Hematopoietic multipotent progenitor cell treated with erythropoietin and hydrocortisone succinate and interleukin-3 and kit ligand, for 15 days (in vitro differentiated cells): ENCODE data around the gene SSH3.
"Not testable (repeated sequence)": the region's sequence is repeated elsewhere in the genome, so short reads cannot be mapped to it uniquely, and the experiment has no call there.

ENCODE experiments used
- DNase-seq: peaks from one replicate; pipeline ENCODE4 v3.0.0-alpha.2; 2015; ENCODE audit warnings: low spot score

SSH3 gene

GRCh38 chr11:67312187-67313021 lies 9.1 kb downstream of the SSH3 start:
- peak; percentile 14 for DNase-seq

DNA sequence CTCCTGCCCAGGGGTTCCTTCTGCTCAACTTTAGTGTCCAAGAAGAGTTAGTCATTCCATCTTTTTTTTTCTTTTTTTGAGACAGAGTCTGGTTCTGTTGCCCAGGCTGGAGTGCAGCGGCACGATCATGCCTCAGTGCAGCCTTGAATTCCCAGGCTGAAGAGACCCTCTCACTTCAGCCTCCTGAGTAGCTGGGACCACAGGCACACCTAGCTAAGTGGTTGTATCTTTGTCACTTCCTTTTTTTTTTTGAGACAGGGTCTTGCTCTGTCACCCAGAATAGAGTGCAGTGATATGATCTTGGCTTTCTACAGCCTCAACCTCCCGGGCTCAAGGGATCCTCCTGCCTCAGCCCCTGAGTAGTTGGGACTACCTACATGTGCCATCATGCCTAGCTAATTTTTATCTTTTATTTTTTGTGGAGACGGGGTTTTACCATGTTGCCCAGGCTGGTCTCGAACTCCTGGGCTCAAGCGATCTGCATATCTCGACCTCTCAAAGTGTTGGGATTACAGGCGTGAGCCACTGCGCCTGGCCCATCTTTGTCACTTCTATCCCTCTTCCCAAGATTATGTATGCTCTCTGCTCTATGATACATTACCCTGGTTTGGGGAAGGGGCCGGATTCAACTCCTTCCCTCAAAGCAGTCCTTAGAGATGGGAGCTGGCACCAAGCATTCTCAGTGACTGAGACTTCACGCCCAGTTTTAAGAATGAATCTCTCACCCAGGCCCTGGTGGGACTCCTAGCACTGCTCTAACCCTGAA lies 10.0 kb downstream of the SSH3 start:
- DNase-seq = no peak

DNA sequence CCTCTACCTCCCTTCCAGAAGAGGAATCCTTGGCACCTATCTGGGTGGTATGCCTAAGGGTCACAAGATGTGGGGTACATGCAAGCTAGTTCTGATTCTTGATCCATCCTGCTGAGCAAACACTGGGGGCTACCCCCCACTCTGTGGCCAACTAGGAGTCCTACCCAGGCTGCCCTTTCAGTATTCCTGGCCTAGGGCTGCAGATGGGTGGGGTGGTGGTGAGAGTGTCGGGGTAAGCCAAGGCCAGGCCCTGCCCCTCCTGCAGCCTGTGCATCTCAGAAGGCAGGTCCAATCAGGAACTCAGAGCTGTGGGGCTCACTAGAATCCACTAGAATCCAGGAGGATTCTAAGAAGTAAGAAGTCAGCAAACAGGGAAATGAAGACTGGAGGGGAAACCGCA lies 10.9 kb downstream of the SSH3 start:
- no peak for DNase-seq

GRCh38 chr11:67315325-67315909 lies 12.1 kb downstream of the SSH3 start:
- DNase-seq = no peak

- DNase-seq = no peak
These were observed 13.5 kb downstream of the SSH3 start for GRCh38 chr11:67316882-67317204.

- DNase-seq = peak; percentile 99
These were observed 14.0 kb downstream of the SSH3 start for GRCh38 chr11:67317205-67317887.

DNA sequence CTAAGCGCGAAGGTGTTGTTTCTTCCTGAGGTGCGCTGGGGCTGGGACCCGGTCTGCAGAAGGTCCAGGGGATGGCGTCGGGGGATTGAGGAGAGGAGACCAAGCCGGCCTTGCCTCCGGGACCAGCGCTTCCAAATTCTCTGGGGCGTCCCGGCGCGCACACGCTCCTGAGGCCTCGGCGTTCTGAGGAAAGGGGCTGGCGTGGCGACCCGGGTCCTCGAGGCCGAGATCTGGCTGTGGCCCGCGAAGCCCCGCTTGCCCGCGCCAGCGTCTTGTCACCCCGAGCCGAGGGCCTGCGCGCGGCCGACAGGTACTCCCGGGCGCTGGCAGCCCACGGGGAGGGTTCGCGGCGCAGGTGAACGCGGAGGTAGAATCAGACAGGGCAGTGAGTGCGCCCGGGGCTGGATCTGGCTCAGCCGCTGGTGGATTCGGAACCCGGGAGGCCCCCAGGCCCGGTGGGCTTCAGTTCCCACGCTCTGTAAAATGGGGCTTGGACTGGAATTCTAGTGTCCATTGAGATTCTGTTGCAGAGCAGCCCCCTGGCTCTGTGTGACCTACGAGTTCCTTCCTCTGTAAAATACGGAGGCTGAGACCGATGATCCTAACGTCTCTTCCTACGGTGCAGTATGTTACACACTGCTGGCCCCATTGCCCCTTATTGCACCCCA lies 14.7 kb downstream of the SSH3 start:
- DNase-seq = no peak

- not testable (repeated sequence) for DNase-seq
These were observed 15.5 kb downstream of the SSH3 start for GRCh38 chr11:67318876-67319275.

DNA sequence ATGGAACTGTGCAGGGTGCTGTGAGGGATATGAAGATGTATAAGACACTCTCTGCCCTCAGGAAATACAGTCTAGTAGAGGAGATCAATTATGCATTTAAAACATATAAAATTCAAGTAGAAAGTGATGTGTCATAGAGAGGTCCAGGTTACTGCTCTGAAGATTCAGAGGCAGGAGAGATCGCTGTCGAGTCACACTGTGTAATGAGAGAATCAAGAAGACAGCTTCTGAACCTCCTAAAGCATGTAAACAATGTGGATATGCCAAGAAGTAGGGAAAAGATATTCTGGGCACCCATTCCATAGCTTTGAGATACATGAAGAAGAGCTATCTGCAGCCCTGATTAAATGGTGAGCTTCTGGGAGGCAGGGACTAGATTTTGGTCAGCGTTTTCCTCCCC lies 16.7 kb downstream of the SSH3 start:
- DNase-seq = no peak

GRCh38 chr11:67320691-67321090 lies 17.4 kb downstream of the SSH3 start:
- DNase-seq = no peak

GRCh38 chr11:67321313-67321871 lies 18.1 kb downstream of the SSH3 start:
- DNase-seq = no peak

GRCh38 chr11:67322049-67322448 lies 18.7 kb downstream of the SSH3 start:
- no peak for DNase-seq

DNA sequence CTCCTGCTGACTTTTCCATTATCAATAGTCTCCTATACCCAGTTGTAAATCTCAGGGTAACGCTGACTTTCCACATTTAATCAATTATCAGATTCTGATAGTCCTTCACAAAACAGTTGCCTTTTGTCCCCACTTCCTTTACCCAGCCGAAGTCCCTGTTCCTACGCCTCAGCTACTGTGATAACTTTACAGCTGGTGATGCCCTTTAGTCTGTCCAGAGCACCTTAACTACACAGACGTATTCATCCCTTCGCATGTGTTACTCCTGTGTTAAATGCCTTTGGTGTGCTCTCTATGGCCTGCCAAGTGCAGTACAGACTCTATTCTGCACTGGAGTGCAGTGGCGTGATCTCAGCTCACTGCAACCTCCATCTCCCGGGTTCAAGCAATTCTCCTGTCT lies 20.2 kb downstream of the SSH3 start:
- no peak for DNase-seq

DNA sequence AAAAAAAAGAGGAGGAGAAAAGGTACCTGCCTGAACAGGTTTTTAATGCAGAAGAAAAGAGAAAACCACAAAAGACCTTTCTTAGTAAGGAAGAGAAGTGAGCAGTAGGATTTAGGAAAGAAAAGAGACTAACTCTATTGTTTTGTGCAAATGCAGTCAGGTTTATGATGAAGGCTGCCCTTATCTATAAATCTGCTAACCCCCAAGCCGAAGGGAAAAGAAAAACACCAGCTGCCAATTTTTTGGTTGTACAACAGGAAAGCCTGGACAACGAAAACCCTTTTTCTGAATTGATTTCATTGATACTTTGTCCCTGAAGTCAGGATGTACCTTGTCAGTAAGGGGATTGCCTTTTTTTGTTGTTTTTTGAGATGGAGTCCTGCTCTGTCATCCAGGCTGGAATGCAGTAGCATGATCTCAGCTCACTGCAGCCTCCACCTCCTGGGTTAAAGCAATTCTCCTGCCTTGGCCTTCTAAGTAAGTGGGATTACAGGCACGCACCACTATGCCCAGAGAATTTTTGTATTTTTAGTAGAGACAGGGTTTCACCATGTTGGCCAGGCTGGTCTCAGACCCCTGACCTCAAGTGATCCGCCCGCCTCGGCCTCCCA lies 28.9 kb downstream of the SSH3 start:
- no peak for DNase-seq

DNA sequence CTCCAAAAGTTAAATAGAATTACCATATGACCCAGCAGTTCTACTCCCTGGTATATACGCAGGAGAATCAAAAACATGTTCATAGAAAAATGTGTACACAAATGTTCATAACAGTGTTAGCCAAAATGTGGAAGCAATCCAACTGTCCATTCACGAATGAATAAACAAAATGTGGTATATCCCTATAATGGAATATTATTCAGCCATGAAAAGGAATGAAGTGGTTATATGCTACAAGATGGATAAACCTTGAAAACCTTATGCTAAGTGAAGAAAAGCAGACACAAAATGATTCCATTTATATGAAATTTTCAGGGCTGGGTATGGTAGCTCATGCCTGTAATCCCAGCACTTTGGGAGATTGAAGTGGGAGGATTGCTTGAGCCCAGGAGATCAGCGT lies 33.9 kb downstream of the SSH3 start:
- DNase-seq = no peak

DNA sequence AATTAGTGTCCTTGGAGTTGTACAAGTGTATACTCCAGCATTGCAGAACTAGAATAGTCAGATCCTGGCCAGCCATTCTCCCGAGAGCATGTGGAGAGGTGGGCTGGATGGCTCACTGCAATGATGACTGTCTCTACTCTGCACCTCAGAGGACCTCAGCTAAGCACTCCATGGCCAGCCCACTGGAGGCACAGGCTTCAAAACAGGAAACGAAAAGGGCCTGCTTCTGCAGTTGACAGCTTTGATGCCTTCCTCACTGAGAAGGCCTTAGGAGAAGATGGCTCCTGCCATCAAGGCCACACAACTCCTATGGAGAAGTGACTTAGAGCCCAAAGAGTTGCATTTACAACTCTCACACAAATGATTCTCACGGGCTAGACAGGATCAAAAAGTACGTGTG lies 40.9 kb downstream of the SSH3 start:
- no peak for DNase-seq

GRCh38 chr11:67345247-67345919 lies 42.1 kb downstream of the SSH3 start:
- DNase-seq = no peak

- no peak for DNase-seq
These were observed 42.8 kb downstream of the SSH3 start for GRCh38 chr11:67345920-67346819.

DNA sequence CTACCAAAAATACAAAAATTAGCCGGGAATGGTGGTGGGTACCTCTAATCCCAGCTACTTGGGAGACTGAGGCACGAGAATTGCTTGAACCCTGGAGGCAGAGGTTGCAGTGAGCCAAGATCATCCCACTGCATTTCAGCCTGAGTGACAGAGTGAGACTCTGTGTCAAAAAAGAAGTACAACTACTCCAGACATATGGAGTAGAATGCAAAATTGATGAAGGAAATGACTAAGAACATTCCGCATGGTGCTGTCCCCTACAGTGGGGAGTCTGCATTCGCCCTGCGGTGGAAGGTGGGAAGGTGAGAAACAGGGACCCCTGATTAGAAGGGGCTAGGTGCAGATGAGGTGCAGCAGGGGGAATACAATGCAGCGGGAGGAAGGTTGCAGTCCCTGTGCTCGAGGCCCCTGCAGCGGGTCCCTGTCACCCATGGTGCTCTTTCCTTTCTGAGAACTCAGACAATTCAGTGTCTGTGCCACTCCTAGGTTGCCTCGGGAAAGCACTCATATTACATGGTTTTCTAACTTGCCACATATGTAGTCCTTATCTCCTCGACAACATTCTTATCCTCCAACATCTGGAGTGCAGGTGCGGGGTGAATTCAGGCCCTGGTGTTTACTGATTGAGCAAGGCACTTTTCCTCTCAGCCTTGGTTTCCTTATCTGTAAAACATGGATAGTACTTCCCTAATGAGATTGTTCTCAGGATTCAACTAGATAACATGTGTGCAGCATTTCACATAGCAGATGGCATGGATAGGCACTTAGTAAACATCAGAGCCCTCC lies 44.8 kb downstream of the SSH3 start:
- no peak for DNase-seq
